ENCODE results near the gene SH3D19. TPM values are rescaled to one million over a fixed set of nuclear protein-coding genes. Genes with fewer than 3 reads are reported as not detected.

SH3D19 gene
- total RNA-seq, 1 experiment from 2014 or later = 41.7 TPM

DNA sequence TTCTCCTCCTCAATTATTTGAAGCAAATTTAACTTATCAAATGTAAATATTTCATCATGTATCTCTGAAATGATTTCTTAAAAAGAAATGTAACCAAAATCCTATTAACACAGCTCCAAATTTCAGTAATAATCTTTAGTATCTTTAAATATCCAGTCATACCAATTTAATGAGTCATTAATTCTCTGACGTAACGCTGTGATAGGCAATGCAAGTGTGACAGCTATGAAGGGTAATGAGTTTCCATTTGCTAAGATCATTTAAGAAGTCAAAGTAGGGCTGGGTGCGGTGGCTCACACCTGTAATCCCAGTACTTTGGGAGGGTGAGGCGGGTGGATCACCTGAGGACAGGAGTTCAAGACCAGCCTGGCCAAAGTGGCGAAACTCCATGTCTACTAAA lies 210.4 kb downstream of the SH3D19 start:
- Histone ChIP-seq H3K27me3 (ENCODE audit: insufficient read depth, low read depth) (no peaks in the 10 kb centered on the region), H3K27ac (no peak overlapping the region), H3K36me3 (ENCODE audit: low read depth) (no peaks in the 10 kb centered on the region), H3K9me2 (ENCODE audit: insufficient read depth) (no peaks in the 10 kb centered on the region), H3F3A (ENCODE audit: insufficient read depth, low read depth) (peaks cover 13% of the 10 kb centered on the region), H3K4me2 (no peak overlapping the region), H3K4me1 (replicated peaks; ENCODE audit: insufficient read depth) (no peaks in the 10 kb centered on the region), H3K4me3 (no peak overlapping the region), H2AFZ (no peak overlapping the region), H3K79me2 (ENCODE audit: low read depth) (no peaks in the 10 kb centered on the region), H3K9me3 (ENCODE audit: insufficient read depth, low read depth) (no peaks in the 10 kb centered on the region), H4K20me1 (ENCODE audit: insufficient read depth) (no peaks in the 10 kb centered on the region)
- no peak for DNase-seq
- intact Hi-C loops (cut with micrococcal nuclease; ENCODE audit: unreplicated experiment) = loop anchor here (5.0 to 10.0 kb wide), 2 partner anchors 497 to 1270 kb away; no protein-coding TSS in a partner anchor
- no TSS peak for BruUV-seq (replicated peaks)
- ChIA-PET CTCF (no interaction called here), POLR2A (ENCODE audit: unreplicated experiment) (interaction anchor here (0.6 kb wide), 1 partner anchor 1272 kb away, joined by 3 read pairs; no protein-coding TSS in a partner anchor)
- TF ChIP-seq CTCF (conservative IDR thresholded peaks at IDR 0.05) (no peak), EZH2 (IDR thresholded peaks at IDR 0.05; ENCODE audit: low read depth) (no peak)

DNA sequence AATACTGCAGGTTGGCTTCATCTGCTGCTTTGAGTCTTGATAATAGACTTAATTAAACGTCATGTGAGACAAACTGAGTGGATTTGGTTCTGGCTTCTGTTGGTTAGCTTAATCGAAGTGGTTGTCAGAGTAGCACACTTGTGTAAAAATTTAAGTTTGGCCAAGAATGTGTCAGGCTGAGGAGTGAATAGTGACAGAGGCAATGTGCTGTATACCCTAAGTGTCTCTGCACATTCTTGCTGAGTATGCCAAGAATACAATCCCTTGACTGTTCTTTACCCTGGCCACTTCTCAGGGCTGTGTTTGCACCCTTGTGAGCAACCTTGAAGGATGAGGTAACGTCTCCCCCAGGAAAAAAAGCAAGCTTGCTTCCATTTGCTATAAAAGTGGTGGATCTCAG lies 211.1 kb downstream of the SH3D19 start:
- Histone ChIP-seq H3K27ac (no peak overlapping the region), H3K9me2 (ENCODE audit: insufficient read depth) (no peaks in the 10 kb centered on the region), H3K27me3 (ENCODE audit: insufficient read depth, low read depth) (no peaks in the 10 kb centered on the region), H3K36me3 (ENCODE audit: low read depth) (no peaks in the 10 kb centered on the region), H3K4me1 (replicated peaks; ENCODE audit: insufficient read depth) (no peaks in the 10 kb centered on the region), H3K79me2 (ENCODE audit: low read depth) (no peaks in the 10 kb centered on the region), H4K20me1 (ENCODE audit: insufficient read depth) (no peaks in the 10 kb centered on the region), H3F3A (ENCODE audit: insufficient read depth, low read depth) (peaks cover 13% of the 10 kb centered on the region), H3K9me3 (ENCODE audit: insufficient read depth, low read depth) (no peaks in the 10 kb centered on the region), H3K4me3 (no peak overlapping the region), H3K4me2 (no peak overlapping the region), H2AFZ (no peak overlapping the region)
- DNase-seq = no peak
- POLR2A ChIA-PET (ENCODE audit: unreplicated experiment) = interaction anchor here (0.6 to 0.7 kb wide), 2 partner anchors 211 to 1272 kb away, joined by 3 read pairs; no protein-coding TSS in a partner anchor
- intact Hi-C loops (cut with micrococcal nuclease; ENCODE audit: unreplicated experiment) = loop anchor here (10.0 kb wide), 1 partner anchor 1270 kb away; no protein-coding TSS in a partner anchor
- CTCF ChIA-PET = no interaction called here
- BruUV-seq (replicated peaks) = no TSS peak
- TF ChIP-seq EZH2 (IDR thresholded peaks at IDR 0.05; ENCODE audit: low read depth) = no peak
- no peak for TF ChIP-seq CTCF (conservative IDR thresholded peaks at IDR 0.05)

GRCh38 chr4:151110236-151110635 lies 215.2 kb downstream of the SH3D19 start:
- Histone ChIP-seq H2AFZ (no peak overlapping the region), H3K36me3 (ENCODE audit: low read depth) (no peaks in the 10 kb centered on the region; the same call in 1 of the 2 replicates), H3K4me2 (no peak overlapping the region), H3K9me2 (ENCODE audit: insufficient read depth) (no peaks in the 10 kb centered on the region), H4K20me1 (ENCODE audit: insufficient read depth) (peaks cover 11% of the 10 kb centered on the region; the same call in 1 of the 2 replicates), H3K27ac (no peak overlapping the region), H3K9me3 (ENCODE audit: insufficient read depth, low read depth) (no peaks in the 10 kb centered on the region), H3K27me3 (ENCODE audit: insufficient read depth, low read depth) (no peaks in the 10 kb centered on the region), H3K79me2 (ENCODE audit: low read depth) (no peaks in the 10 kb centered on the region), H3F3A (ENCODE audit: insufficient read depth, low read depth) (peaks cover 26% of the 10 kb centered on the region), H3K4me3 (no peak overlapping the region), H3K4me1 (replicated peaks; ENCODE audit: insufficient read depth) (no peaks in the 10 kb centered on the region)
- no peak for DNase-seq
- POLR2A ChIA-PET (ENCODE audit: unreplicated experiment) = no interaction called here
- BruUV-seq (replicated peaks) = no TSS peak
- intact Hi-C loops (cut with micrococcal nuclease; ENCODE audit: unreplicated experiment) = loop anchor here (10.0 kb wide), 1 partner anchor 1275 kb away; no protein-coding TSS in a partner anchor
- CTCF ChIA-PET = no interaction called here
- TF ChIP-seq CTCF (conservative IDR thresholded peaks at IDR 0.05) = no peak
- no peak for TF ChIP-seq EZH2 (IDR thresholded peaks at IDR 0.05; ENCODE audit: low read depth)

Data from PC-9 (cell line).